WTC11 (cell line): ENCODE measurements around the gene STXBP2. TPM values are rescaled to one million over a fixed set of nuclear protein-coding genes. Genes with fewer than 3 reads are reported as not detected.

Experiments
- ATAC-seq: fragments of 200-7000 bp; cut with Tn5 transposase; 2 replicates; pipeline ENCODE4 v1.10.0; 2021; ENCODE audit warnings: mild to moderate bottlenecking, moderate library complexity
- CTCF ChIA-PET: fragments of 300-600 bp; sonication (Branson Sonifier 250); formaldehyde crosslinking; loops from one replicate; lab custom pipeline; 2021; ENCODE audit warnings: antibody characterized with exemption; lab: Charles Lee
- POLR2A ChIA-PET: fragments of 350-600 bp; sonication (Branson Sonifier 250); formaldehyde crosslinking; loops from one replicate; lab custom pipeline; 2021; ENCODE audit warnings: antibody characterized with exemption; lab: Charles Lee
- DNase-seq: peaks from one replicate; pipeline ENCODE4 v3.0.0; 2021; ENCODE audit warnings: low spot score
- H3K27ac Mint-ChIP-seq: 2 replicates; pipeline ENCODE4 v1.8.0; 2021; ENCODE audit warnings: mixed read lengths
- H3K27me3 Mint-ChIP-seq: 2 replicates; pipeline ENCODE4 v1.8.0; 2021; ENCODE audit warnings: low read depth, mild to moderate bottlenecking, moderate library complexity, mixed read lengths
- H3K36me3 Mint-ChIP-seq: 2 replicates; pipeline ENCODE4 v1.8.0; 2021; ENCODE audit warnings: mixed read lengths
- H3K4me1 Mint-ChIP-seq: 2 replicates; pipeline ENCODE4 v1.8.0; 2022; ENCODE audit warnings: mixed read lengths
- H3K4me3 Mint-ChIP-seq: 2 replicates; pipeline ENCODE4 v1.8.0; 2021; ENCODE audit warnings: mild to moderate bottlenecking, moderate library complexity, mixed read lengths
- H3K9me3 Mint-ChIP-seq: 2 replicates; pipeline ENCODE4 v1.8.0; 2021; ENCODE audit warnings: mixed read lengths
- ATF1 ChIP-seq: sonication (generic); formaldehyde crosslinking; IDR thresholded peaks from 2 replicates; pipeline ENCODE4 v1.8.1; 2023; ENCODE audit warnings: mild to moderate bottlenecking, moderate library complexity, missing genetic modification reagents
- CBFB ChIP-seq: sonication (generic); formaldehyde crosslinking; IDR thresholded peaks from 2 replicates; pipeline ENCODE4 v1.8.1; 2022; ENCODE audit warnings: mild to moderate bottlenecking, low read depth, missing genetic modification reagents
- CREB1 ChIP-seq: sonication (generic); formaldehyde crosslinking; IDR thresholded peaks from 2 replicates; pipeline ENCODE4 v1.8.0; 2023; ENCODE audit warnings: mild to moderate bottlenecking, missing genetic modification reagents
- CREM ChIP-seq: sonication (generic); formaldehyde crosslinking; IDR thresholded peaks from 2 replicates; pipeline ENCODE4 v1.8.1; 2022; ENCODE audit warnings: mild to moderate bottlenecking, missing genetic modification reagents, moderate library complexity
- ERG ChIP-seq: fragments of 250-450 bp; sonication (Bioruptor Pico); IDR thresholded peaks from 2 replicates; pipeline ENCODE4 v1.8.0; 2021; ENCODE audit warnings: mild to moderate bottlenecking
- GRHL2 ChIP-seq: fragments of 250-450 bp; sonication (Bioruptor Pico); IDR thresholded peaks from 2 replicates; pipeline ENCODE4 v1.8.0; 2022; ENCODE audit warnings: mild to moderate bottlenecking, moderate library complexity; ENCODE audit not compliant: insufficient replicate concordance, severe bottlenecking
- JAZF1 ChIP-seq: fragments of 250-450 bp; sonication (Bioruptor Pico); IDR thresholded peaks from 2 replicates; pipeline ENCODE4 v1.9.0; 2021; ENCODE audit warnings: moderate library complexity, mild to moderate bottlenecking, inconsistent platforms
- JUN ChIP-seq: sonication (generic); formaldehyde crosslinking; IDR thresholded peaks from 2 replicates; pipeline ENCODE4 v1.8.0; 2023; ENCODE audit warnings: mild to moderate bottlenecking, missing genetic modification reagents
- NFATC4 ChIP-seq: fragments of 250-450 bp; sonication (Bioruptor Pico); IDR thresholded peaks from 2 replicates; pipeline ENCODE4 v1.9.0; 2021; ENCODE audit warnings: mild to moderate bottlenecking
- NFE2L1 ChIP-seq: sonication (generic); formaldehyde crosslinking; IDR thresholded peaks from 2 replicates; pipeline ENCODE4 v1.8.1; 2023; ENCODE audit warnings: missing genetic modification reagents
- NR1H2 ChIP-seq: sonication (generic); formaldehyde crosslinking; IDR thresholded peaks from 2 replicates; pipeline ENCODE4 v1.9.0; 2021; ENCODE audit warnings: mild to moderate bottlenecking, moderate library complexity, missing genetic modification reagents
- NR2C2 ChIP-seq: sonication (generic); formaldehyde crosslinking; IDR thresholded peaks from 2 replicates; pipeline ENCODE4 v1.8.0; 2022; ENCODE audit warnings: mild to moderate bottlenecking, missing genetic modification reagents
- RELA ChIP-seq: sonication (generic); formaldehyde crosslinking; IDR thresholded peaks from 2 replicates; pipeline ENCODE4 v1.8.1; 2022; ENCODE audit warnings: missing genetic modification reagents, mild to moderate bottlenecking, borderline replicate concordance
- SOX15 ChIP-seq: fragments of 250-450 bp; sonication (Bioruptor Pico); IDR thresholded peaks from 2 replicates; pipeline ENCODE4 v1.9.0; 2021; ENCODE audit warnings: mild to moderate bottlenecking
- SP1 ChIP-seq: sonication (generic); formaldehyde crosslinking; conservative IDR thresholded peaks from 2 replicates; pipeline ENCODE4 v1.8.1; 2022; ENCODE audit warnings: missing genetic modification reagents
- TEAD4 ChIP-seq: sonication (generic); formaldehyde crosslinking; IDR thresholded peaks from 2 replicates; pipeline ENCODE4 v1.8.0; 2022; ENCODE audit warnings: mild to moderate bottlenecking, missing genetic modification reagents
- TP53 ChIP-seq: sonication (generic); formaldehyde crosslinking; IDR thresholded peaks from 2 replicates; pipeline ENCODE4 v1.8.1; 2023; ENCODE audit warnings: mild to moderate bottlenecking, missing genetic modification reagents
- ZNF121 ChIP-seq: sonication (generic); formaldehyde crosslinking; IDR thresholded peaks from 2 replicates; pipeline ENCODE4 v1.8.0; 2023; ENCODE audit warnings: missing genetic modification reagents
- ZNF219 ChIP-seq: sonication (generic); formaldehyde crosslinking; IDR thresholded peaks from 2 replicates; pipeline ENCODE4 v1.8.0; 2023; ENCODE audit warnings: missing genetic modification reagents, mild to moderate bottlenecking, borderline replicate concordance
- ZNF317 ChIP-seq: sonication (generic); formaldehyde crosslinking; IDR thresholded peaks from 2 replicates; pipeline ENCODE4 v1.8.1; 2023; ENCODE audit warnings: low read depth, mild to moderate bottlenecking, moderate library complexity, missing genetic modification reagents, borderline replicate concordance
- ZNF416 ChIP-seq: fragments of 250-450 bp; sonication (Bioruptor Pico); IDR thresholded peaks from 2 replicates; pipeline ENCODE4 v1.9.0; 2021; ENCODE audit warnings: mild to moderate bottlenecking, inconsistent platforms
- ZNF423 ChIP-seq: fragments of 250-450 bp; sonication (Bioruptor Pico); IDR thresholded peaks from 2 replicates; pipeline ENCODE4 v2.1.2; 2022; ENCODE audit warnings: mild to moderate bottlenecking, moderate library complexity
- total RNA-seq: library from RNA; stranded (reverse); gene quantifications from 3 replicates; pipeline ENCODE4 v1.2.3, GENCODE V29; 2021
- TF ChIP-seq, protein P1 (sequence below): sonication (generic); formaldehyde crosslinking; conservative IDR thresholded peaks from 2 replicates; pipeline ENCODE4 v1.8.1; 2022; ENCODE audit warnings: mild to moderate bottlenecking, missing genetic modification reagents
- TF ChIP-seq, protein P2 (sequence below): fragments of 250-450 bp; sonication (Bioruptor Pico); IDR thresholded peaks from 2 replicates; pipeline ENCODE4 v1.9.0; 2021; ENCODE audit warnings: mild to moderate bottlenecking
- TF ChIP-seq, protein P3 (sequence below): fragments of 250-450 bp; sonication (Bioruptor Pico); IDR thresholded peaks from 2 replicates; pipeline ENCODE4 v1.9.0; 2021; ENCODE audit warnings: moderate library complexity, mild to moderate bottlenecking, inconsistent platforms, borderline replicate concordance
- TF ChIP-seq, protein P4 (sequence below): sonication (generic); formaldehyde crosslinking; IDR thresholded peaks from 2 replicates; pipeline ENCODE4 v1.8.0; 2022; ENCODE audit warnings: mild to moderate bottlenecking, missing genetic modification reagents

STXBP2 gene
- total RNA-seq, 1 experiment from 2014 or later, result 68.9 TPM

- CTCF ChIA-PET, result no interaction called here
- ATAC-seq (no peak), DNase-seq (no peak)
- Mint-ChIP-seq H3K4me1 (no peaks in the 10 kb centered on the region), H3K27ac (no peak overlapping the region), H3K9me3 (peaks cover 2% of the 10 kb centered on the region), H3K4me3 (no peak overlapping the region), H3K36me3 (peaks cover under 1% of the 10 kb centered on the region; the same call in 1 of the 2 replicates), H3K27me3 (peaks cover 3% of the 10 kb centered on the region; the same call in 1 of the 2 replicates)
- POLR2A ChIA-PET, result no interaction called here
- no peak for TF ChIP-seq CREM (CRISPR knock-in tag)
Observed at GRCh38 chr19:7645163-7645562, 8.3 kb downstream of the STXBP2 start.

- H3K27me3 Mint-ChIP-seq, result peaks cover 7% of the 10 kb centered on the region
- POLR2A ChIA-PET, result no interaction called here
- CTCF ChIA-PET, result no interaction called here
Observed at GRCh38 chr19:7645656-7646425, 8.9 kb downstream of the STXBP2 start.

GRCh38 chr19:7646426-7646700, 9.5 kb downstream of the STXBP2 start:
- TF ChIP-seq ZNF416 (CRISPR knock-in tag) (no peak), TEAD4 (CRISPR knock-in tag) (no peak), CREM (CRISPR knock-in tag) (no peak), ERG (no peak), RELA (CRISPR knock-in tag) (no peak), SOX15 (CRISPR knock-in tag) (no peak), ZNF219 (CRISPR knock-in tag) (no peak), TP53 (CRISPR knock-in tag) (no peak)
- TF ChIP-seq, all 79 proteins: peak for 0
- POLR2A ChIA-PET, result no interaction called here
- DNase-seq (no peak), ATAC-seq (no peak)
- Mint-ChIP-seq H3K27ac (no peak overlapping the region), H3K27me3 (peaks cover 12% of the 10 kb centered on the region), H3K36me3 (no peaks in the 10 kb centered on the region), H3K4me3 (no peak overlapping the region), H3K9me3 (no peaks in the 10 kb centered on the region), H3K4me1 (no peaks in the 10 kb centered on the region)
- CTCF ChIA-PET, result no interaction called here

More at GRCh38 chr19:7645656-7646425, 8.9 kb downstream of the STXBP2 start:
- Mint-ChIP-seq H3K36me3 (no peaks in the 10 kb centered on the region), H3K4me3 (no peak overlapping the region), H3K4me1 (no peaks in the 10 kb centered on the region), H3K27ac (no peak overlapping the region), H3K9me3 (no peaks in the 10 kb centered on the region)
- DNase-seq (no peak), ATAC-seq (no peak)
- TF ChIP-seq CBFB (CRISPR knock-in tag) (no peak), NFE2L1 (CRISPR knock-in tag) (no peak), NR1H2 (CRISPR knock-in tag) (no peak), NR2C2 (CRISPR knock-in tag) (no peak), CREB1 (CRISPR knock-in tag) (no peak), JAZF1 (no peak), ZNF121 (CRISPR knock-in tag) (no peak), ZNF317 (no peak), ATF1 (CRISPR knock-in tag) (no peak), ZNF416 (CRISPR knock-in tag) (no peak), ZNF219 (CRISPR knock-in tag) (no peak), ZNF423 (no peak), NFATC4 (CRISPR knock-in tag) (no peak), JUN (CRISPR knock-in tag) (no peak), GRHL2 (no peak), SP1 (CRISPR knock-in tag) (no peak)
- TF ChIP-seq, protein P1, sequence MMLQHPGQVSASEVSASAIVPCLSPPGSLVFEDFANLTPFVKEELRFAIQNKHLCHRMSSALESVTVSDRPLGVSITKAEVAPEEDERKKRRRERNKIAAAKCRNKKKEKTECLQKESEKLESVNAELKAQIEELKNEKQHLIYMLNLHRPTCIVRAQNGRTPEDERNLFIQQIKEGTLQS (CRISPR knock-in tag), result no peak
- TF ChIP-seq, protein P2, sequence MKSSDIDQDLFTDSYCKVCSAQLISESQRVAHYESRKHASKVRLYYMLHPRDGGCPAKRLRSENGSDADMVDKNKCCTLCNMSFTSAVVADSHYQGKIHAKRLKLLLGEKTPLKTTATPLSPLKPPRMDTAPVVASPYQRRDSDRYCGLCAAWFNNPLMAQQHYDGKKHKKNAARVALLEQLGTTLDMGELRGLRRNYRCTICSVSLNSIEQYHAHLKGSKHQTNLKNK (CRISPR knock-in tag), result no peak
- TF ChIP-seq, protein P3, sequence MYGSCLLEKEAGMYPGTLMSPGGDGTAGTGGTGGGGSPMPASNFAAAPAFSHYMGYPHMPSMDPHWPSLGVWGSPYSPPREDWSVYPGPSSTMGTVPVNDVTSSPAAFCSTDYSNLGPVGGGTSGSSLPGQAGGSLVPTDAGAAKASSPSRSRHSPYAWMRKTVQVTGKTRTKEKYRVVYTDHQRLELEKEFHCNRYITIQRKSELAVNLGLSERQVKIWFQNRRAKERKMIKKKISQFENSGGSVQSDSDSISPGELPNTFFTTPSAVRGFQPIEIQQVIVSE (CRISPR knock-in tag), result no peak
- TF ChIP-seq, protein P4, sequence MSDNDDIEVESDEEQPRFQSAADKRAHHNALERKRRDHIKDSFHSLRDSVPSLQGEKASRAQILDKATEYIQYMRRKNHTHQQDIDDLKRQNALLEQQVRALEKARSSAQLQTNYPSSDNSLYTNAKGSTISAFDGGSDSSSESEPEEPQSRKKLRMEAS (CRISPR knock-in tag), result no peak
